ENCODE data around the gene IBTK.
A peak's percentile ranks its signal among the peaks of the same experiment; 100 is the strongest.
"Not testable (repeated sequence)": the region's sequence is repeated elsewhere in the genome, so short reads cannot be mapped to it uniquely, and the experiment has no call there.

IBTK gene

DNA sequence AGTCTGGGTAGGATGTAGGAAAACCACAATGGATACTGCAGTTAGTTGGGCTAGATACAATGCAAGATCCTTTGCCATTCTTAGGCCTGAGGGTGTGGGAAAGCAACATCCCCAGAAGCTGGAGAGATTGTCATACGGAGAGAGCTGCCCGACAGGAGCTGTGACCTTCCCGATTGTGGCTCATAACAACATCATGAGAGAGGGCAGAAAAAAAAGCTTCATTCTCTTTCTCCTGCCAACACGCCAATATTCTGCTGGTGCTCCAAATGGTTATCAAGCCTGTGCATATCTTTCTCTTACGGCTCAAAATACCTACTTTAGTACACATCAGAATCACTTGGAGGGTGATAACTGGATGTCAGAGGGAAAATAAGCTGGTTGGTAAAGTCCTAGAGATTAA, 81.1 kb downstream of the IBTK start:
- in situ Hi-C loops (cut with HindIII; ENCODE audit: low pct_ligation_motif_present, low sequenced_read_pairs), result no loop called here
- peaks cover 9% of the 10 kb centered on the region for H3K36me3 ChIP-seq (replicated peaks)
- H3K27ac ChIP-seq, result no peak overlapping the region
- no peaks in the 10 kb centered on the region for H3K27me3 ChIP-seq (replicated peaks)
- H3K4me3 ChIP-seq (ENCODE audit: low read depth, low read length), result no peak overlapping the region
- DNase-seq, result no peak
- no peak for TF ChIP-seq CTCF (IDR thresholded peaks at IDR 0.05; ENCODE audit: low read depth, low read length, missing control alignments)

GRCh38 chr6:82160255-82160990, 87.1 kb downstream of the IBTK start:
- H3K36me3 ChIP-seq (replicated peaks), result no peaks in the 10 kb centered on the region
- no peak for TF ChIP-seq CTCF (IDR thresholded peaks at IDR 0.05; ENCODE audit: low read depth, low read length, missing control alignments)
- in situ Hi-C loops (cut with HindIII; ENCODE audit: low pct_ligation_motif_present, low sequenced_read_pairs), result no loop called here
- H3K27me3 ChIP-seq (replicated peaks), result no peaks in the 10 kb centered on the region
- H3K27ac ChIP-seq, result no peak overlapping the region
- DNase-seq, result no peak
- no peak overlapping the region for H3K4me3 ChIP-seq (ENCODE audit: low read depth, low read length)

DNA sequence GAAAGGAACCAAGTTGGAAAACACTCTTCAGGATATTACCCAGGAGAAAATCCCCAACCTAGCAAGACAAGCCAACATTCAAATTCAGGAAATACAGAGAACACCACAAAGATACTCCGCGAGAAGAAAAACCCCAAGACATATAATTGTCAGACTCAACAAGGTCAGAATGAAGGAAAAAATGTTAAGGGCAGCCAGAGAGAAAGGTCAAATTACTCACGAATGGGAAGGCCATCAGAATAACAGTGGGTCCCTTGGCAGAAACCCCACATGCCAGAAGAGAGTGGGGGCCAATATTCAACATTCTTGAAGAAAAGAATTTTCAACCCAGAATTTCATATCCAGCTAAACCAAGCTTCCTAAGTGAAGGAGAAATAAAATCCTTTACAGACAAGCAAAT, 94.8 kb downstream of the IBTK start:
- H3K27me3 ChIP-seq (replicated peaks); in situ Hi-C loops (cut with HindIII; ENCODE audit: low pct_ligation_motif_present, low sequenced_read_pairs); H3K4me3 ChIP-seq (ENCODE audit: low read depth, low read length); H3K36me3 ChIP-seq (replicated peaks); H3K27ac ChIP-seq; DNase-seq: not testable (repeated sequence)

GRCh38 chr6:82151147-82151546, 96.4 kb downstream of the IBTK start:
- in situ Hi-C loops (cut with HindIII; ENCODE audit: low pct_ligation_motif_present, low sequenced_read_pairs); H3K4me3 ChIP-seq (ENCODE audit: low read depth, low read length); H3K36me3 ChIP-seq (replicated peaks); H3K27ac ChIP-seq; DNase-seq; H3K27me3 ChIP-seq (replicated peaks): not testable (repeated sequence)

DNA sequence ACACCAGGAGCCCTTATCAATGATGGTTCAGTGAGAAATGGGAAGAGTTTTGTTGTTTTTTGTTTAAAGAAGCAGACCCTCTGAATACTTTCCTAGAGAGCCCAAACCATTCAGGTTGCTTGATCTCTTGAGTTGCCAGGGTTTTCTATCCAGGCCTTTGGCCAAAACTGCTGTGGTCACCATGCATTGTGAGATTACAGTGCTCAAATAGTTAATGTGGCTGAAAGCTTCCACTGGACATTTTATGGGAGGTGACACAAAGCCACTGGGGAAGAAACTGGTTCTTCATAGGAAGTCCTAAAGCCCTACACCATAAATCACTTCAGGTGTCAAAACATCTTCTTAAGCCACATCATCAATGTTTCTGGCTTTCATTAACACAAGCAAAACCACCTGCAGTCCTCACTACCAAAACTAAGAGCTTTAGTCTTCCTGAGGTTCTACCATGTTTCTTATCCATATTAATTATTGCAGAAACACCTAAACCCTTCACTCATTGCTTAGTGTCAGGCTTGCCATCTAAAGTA, 101.6 kb downstream of the IBTK start:
- Histone ChIP-seq H3K36me3 (replicated peaks) (no peaks in the 10 kb centered on the region), H3K27ac (no peak overlapping the region), H3K27me3 (replicated peaks) (no peaks in the 10 kb centered on the region), H3K4me3 (ENCODE audit: low read depth, low read length) (no peak overlapping the region)
- TF ChIP-seq CTCF (IDR thresholded peaks at IDR 0.05; ENCODE audit: low read depth, low read length, missing control alignments), result no peak
- no peak for DNase-seq
- in situ Hi-C loops (cut with HindIII; ENCODE audit: low pct_ligation_motif_present, low sequenced_read_pairs), result no loop called here

DNA sequence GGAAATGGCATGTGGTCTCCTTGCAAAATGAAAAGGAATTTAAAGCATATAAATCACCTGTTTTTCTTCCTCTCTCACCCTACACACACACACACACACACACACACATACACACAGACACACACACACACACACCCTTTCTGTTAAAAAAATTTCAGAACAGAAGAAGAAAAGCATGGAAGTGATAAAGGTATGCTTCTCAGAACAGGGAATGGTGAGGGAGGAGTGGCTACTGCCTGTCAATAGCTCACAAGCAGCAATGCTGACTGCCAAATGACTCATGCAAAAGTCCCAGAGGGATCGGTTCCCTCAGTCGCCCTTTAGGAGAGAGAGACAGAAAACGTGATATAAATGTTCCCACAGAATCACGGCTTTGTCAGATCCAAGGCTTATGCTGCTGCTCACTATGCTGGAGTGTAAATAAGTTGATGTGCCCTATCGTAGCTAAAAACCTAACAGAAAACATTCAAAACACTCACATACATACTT, 102.6 kb downstream of the IBTK start:
- in situ Hi-C loops (cut with HindIII; ENCODE audit: low pct_ligation_motif_present, low sequenced_read_pairs), result no loop called here
- peak; percentile 97 for DNase-seq
- Histone ChIP-seq H3K27ac (peak overlapping the region; percentile 90), H3K36me3 (replicated peaks) (no peaks in the 10 kb centered on the region), H3K27me3 (replicated peaks) (no peaks in the 10 kb centered on the region), H3K4me3 (ENCODE audit: low read depth, low read length) (peak overlapping the region; percentile 31)
- no peak for TF ChIP-seq CTCF (IDR thresholded peaks at IDR 0.05; ENCODE audit: low read depth, low read length, missing control alignments)

Data from brain microvascular endothelial cell (primary cell).